Measurements from ENCODE around the gene PHLDB2.

PHLDB2 gene

DNA sequence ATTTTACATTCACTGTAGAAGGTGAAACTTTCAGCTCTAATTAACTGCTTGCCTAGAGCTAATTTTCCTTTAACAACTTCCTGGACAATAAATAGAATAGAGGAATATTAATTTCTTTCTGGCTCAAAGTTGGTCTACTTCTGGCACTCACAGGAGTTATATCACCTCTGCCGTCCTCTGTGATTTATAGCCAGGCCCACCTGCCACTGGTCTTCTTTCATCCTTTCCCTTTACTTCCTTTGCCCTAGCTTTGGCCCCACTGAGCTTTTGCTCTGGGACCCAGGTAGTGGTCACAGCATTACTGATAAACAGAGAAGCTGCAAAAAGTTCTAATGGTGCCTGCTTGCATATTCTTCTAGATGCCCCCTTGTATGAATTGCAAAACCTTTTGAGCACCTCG is 70.4 kb downstream of the PHLDB2 start:
- no peak overlapping the region for H3K4me3 ChIP-seq (ENCODE audit: low read depth, low read length)
- TF ChIP-seq CTCF (IDR thresholded peaks at IDR 0.05; ENCODE audit: low read depth, low read length), result no peak

DNA sequence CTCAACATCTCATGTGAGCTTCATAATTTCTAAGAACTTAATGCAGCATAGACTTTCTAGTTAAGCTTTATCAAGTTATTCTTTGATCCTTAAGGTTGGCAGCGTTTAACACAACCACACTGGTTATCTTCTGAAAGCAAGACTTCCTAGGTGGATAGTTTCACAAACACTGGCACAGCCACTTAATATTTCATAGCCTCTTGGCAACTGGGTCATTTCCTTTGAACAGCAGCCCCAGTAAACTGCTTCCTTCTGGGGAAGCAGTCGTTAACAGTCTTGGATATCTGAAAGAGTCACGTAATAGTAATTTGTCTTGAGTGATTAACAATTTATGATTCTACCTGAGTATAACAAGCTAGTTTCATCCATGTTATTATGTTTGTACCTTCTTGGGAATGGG is 73.9 kb downstream of the PHLDB2 start:
- H3K4me3 ChIP-seq (ENCODE audit: low read depth, low read length), result no peak overlapping the region
- no peak for TF ChIP-seq CTCF (IDR thresholded peaks at IDR 0.05; ENCODE audit: low read depth, low read length)

DNA sequence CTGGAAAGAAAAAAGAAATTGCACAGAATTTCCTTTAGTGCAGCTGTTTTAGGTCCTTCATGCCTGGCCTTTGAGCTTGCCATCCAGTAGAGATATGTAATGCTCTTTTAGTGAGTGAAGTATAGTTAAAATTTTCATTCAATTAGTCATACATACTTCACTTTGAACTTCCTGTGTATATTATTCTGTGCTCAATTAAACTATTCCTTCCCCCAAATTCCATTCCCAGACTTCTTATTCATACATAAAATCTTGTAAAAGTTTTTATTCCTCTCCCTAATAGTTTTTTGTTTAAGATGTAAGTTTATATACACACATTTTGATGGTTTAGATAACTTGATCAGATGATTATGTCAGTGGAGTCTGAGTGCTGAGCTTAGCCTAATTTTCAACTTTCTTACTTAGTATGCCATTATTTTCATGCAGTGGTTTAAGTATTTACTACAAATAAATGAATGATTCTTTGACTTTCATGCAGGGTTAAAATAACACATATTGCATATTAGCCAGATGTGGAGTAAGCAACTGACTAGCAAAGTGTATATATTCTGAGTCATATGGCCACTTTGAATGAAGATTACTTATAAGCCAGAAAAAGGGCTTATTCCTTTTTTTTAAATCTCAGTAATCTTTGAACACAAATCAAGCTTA is 77.3 kb downstream of the PHLDB2 start:
- H3K4me3 ChIP-seq (ENCODE audit: low read depth, low read length), result no peak overlapping the region
- TF ChIP-seq CTCF (IDR thresholded peaks at IDR 0.05; ENCODE audit: low read depth, low read length), result no peak

DNA sequence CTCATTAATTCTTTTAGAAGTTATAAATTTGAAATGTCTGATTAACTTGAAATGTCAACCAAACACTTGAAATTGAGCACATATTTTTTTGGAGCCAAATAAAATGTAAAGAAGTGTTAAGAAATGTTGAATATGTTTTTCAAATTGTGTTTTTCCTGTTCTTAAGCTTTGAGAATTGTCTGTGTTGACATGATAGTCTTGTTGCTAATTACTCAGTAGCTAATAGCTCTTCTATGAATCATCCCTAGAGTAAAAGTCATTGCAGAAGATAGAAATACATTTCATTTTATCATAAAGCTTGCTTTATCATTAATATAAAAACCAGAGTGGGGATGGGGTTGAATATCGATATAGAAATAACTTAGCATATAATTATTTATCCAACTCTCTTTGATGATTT is 77.9 kb downstream of the PHLDB2 start:
- no peak overlapping the region for H3K4me3 ChIP-seq (ENCODE audit: low read depth, low read length)
- TF ChIP-seq CTCF (IDR thresholded peaks at IDR 0.05; ENCODE audit: low read depth, low read length), result no peak

- no peak for TF ChIP-seq CTCF (IDR thresholded peaks at IDR 0.05; ENCODE audit: low read depth, low read length)
- no peak overlapping the region for H3K4me3 ChIP-seq (ENCODE audit: low read depth, low read length)
These were observed 78.8 kb downstream of the PHLDB2 start for GRCh38 chr3:111937871-111938270.

DNA sequence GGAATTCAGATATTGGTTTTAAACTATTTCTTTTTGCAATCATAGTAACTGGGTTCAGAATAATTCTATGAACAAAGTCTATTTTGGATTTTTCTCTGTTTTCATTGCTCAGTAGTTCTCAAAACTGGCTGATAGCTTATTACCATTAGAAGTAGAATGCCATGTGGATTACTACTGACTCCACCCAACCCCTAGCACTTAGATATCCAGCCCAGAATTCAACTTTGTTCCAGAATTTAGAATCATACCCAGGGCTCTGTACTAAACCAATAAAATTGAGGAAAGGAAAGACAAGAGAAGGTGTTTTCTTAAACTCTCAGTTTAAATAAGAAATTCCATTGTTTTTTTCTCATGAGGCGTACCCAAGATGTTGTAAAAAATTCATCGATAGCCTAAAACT is 80.8 kb downstream of the PHLDB2 start:
- H3K4me3 ChIP-seq (ENCODE audit: low read depth, low read length), result no peak overlapping the region
- TF ChIP-seq CTCF (IDR thresholded peaks at IDR 0.05; ENCODE audit: low read depth, low read length), result no peak

DNA sequence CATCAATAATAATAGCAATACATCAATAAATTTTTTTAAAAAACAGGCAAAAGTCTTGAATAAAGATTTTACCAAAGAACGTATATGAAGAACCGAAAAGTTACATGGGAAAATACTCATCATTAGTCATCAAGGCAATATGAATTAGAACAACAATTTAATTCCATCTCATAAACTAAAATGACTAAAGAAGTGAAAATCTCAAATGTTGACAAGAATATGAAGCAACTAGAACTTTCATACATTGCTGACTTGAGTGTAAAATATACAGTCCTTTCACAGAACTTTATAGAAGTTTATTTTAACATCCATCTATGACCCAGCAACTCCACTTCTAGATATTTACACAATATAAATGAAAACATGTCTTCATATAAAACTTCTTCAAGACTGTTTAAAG is 84.5 kb downstream of the PHLDB2 start:
- TF ChIP-seq CTCF (IDR thresholded peaks at IDR 0.05; ENCODE audit: low read depth, low read length), result no peak
- H3K4me3 ChIP-seq (ENCODE audit: low read depth, low read length), result no peak overlapping the region

All from WI38 (cell line).